Right lobe of liver (tissue), 4 donors: Measurements from ENCODE around the gene DCAF17.

Experiments
- CTCF ChIP-seq, 4 donors: fragments of 200-600 bp in 3 of 4; fragments of 450-650 bp in 1 of 4; IDR thresholded peaks; one replicate each; pipeline versions ENCODE4 v1.5.1 to v1.8.0; 2016 to 2022; ENCODE audit warnings: antibody characterized with exemption in 4 of 4, mild to moderate bottlenecking in 2 of 4
- POLR2A ChIP-seq: fragments of 450-650 bp; IDR thresholded peaks from one replicate; pipeline ENCODE4 v1.6.1; 2017; ENCODE audit warnings: antibody characterized with exemption, mild to moderate bottlenecking
- donor health status: DM: no; HTN: no; CAD: no.
- donor health status: DM: no; HTN: no; CAD: no.
- donor health status: DM: no; HTN: yes; CAD: no.

DNA sequence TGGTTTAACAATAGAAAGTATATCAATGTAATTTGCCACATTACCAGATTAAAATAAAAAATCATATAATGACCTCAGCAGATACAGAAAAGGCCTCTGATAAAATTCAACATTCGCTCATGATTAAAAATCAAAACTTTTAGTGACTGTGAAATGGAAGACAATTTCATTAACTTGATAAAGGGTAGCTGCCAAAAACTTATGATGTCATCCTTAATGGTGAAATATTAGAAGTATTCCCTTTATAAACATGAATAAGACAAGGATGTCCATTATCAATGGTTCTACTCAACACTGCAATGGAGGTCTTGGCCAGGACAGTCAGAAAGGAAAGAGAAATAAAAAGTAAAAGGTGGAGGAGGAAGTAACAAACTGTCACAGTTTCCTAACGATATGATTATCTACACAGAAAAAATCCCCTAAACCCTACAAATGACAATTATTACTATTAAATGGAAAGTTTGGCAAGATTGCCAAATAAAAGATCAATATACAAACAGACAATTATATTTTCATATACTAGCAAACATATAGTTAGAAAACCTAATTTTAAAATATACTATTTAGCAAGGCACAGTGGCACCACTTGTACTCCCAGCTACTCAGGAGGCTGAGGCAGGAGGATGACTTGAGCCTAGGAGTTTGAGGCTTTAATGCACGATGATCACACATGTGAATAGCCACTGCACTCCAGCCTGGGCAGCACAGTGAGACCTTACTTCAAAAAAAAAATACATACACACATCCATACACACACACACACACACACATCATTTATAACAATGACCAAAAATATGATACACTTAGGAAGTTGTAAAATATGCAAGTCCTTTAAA, 13.1 kb upstream of the DCAF17 start:
- TF ChIP-seq CTCF (IDR thresholded peaks at IDR 0.05) (no peak), POLR2A (no peak)
